IPS DF 4.7 (cell line): ENCODE measurements around the gene SPATA22.
A peak's percentile ranks its signal among the peaks of the same experiment; 100 is the strongest.
"Not testable (repeated sequence)": the region's sequence is repeated elsewhere in the genome, so short reads cannot be mapped to it uniquely, and the experiment has no call there.

Source experiments
- DNase-seq: peaks from one replicate; pipeline ENCODE4 v3.0.0-alpha.2; 2013; ENCODE audit warnings: low spot score; ENCODE audit errors: extremely low read depth

SPATA22 gene

GRCh38 chr17:3471599-3471998, at the start of gene SPATA22:
Gene SPATA22 (minus strand): TSS chr17:3471819. CDS start chr17:3469325, 2,494 bp downstream.
- no peak for DNase-seq

- not testable (repeated sequence) for DNase-seq
Measured at GRCh38 chr17:3519472-3519871, 47.9 kb upstream of the SPATA22 start.

- no peak for DNase-seq
Measured at GRCh38 chr17:3514873-3515272, 43.3 kb upstream of the SPATA22 start.

- not testable (repeated sequence) for DNase-seq
Measured at GRCh38 chr17:3514167-3514566, 42.5 kb upstream of the SPATA22 start.

GRCh38 chr17:3513305-3514035, 41.9 kb upstream of the SPATA22 start:
- no peak for DNase-seq

- no peak for DNase-seq
Measured at GRCh38 chr17:3512505-3513171, 41.0 kb upstream of the SPATA22 start.

- DNase-seq, result no peak
Measured at GRCh38 chr17:3511852-3512504, 40.4 kb upstream of the SPATA22 start.

GRCh38 chr17:3510090-3510489, 38.5 kb upstream of the SPATA22 start:
- DNase-seq, result no peak

GRCh38 chr17:3507869-3508268, 36.2 kb upstream of the SPATA22 start:
- DNase-seq, result no peak

- no peak for DNase-seq
Measured at GRCh38 chr17:3507071-3507470, 35.5 kb upstream of the SPATA22 start.

- DNase-seq, result no peak
Measured at GRCh38 chr17:3506054-3506453, 34.4 kb upstream of the SPATA22 start.

- DNase-seq, result no peak
Measured at GRCh38 chr17:3505008-3505407, 33.4 kb upstream of the SPATA22 start.

GRCh38 chr17:3503285-3503684, 31.7 kb upstream of the SPATA22 start:
- no peak for DNase-seq

- no peak for DNase-seq
Measured at GRCh38 chr17:3502466-3502865, 30.8 kb upstream of the SPATA22 start.

GRCh38 chr17:3501344-3501743, 29.7 kb upstream of the SPATA22 start:
- no peak for DNase-seq

- no peak for DNase-seq
Measured at GRCh38 chr17:3497101-3497500, 25.5 kb upstream of the SPATA22 start.

GRCh38 chr17:3485481-3486068, 14.0 kb upstream of the SPATA22 start:
- DNase-seq, result no peak

- peak; percentile 46 for DNase-seq
Measured at GRCh38 chr17:3482852-3483251, 11.2 kb upstream of the SPATA22 start.

- DNase-seq, result no peak
Measured at GRCh38 chr17:3479988-3480387, 8.4 kb upstream of the SPATA22 start.

GRCh38 chr17:3475812-3476610, 4.4 kb upstream of the SPATA22 start, which contains the start of gene ASPA:
Gene ASPA (plus strand): TSS chr17:3475997. CDS start chr17:3476160, 163 bp downstream.
- no peak for DNase-seq

GRCh38 chr17:3475251-3475685, 3.6 kb upstream of the SPATA22 start:
- DNase-seq, result no peak
